Measurements from ENCODE around the gene RIPK1.

DNA sequence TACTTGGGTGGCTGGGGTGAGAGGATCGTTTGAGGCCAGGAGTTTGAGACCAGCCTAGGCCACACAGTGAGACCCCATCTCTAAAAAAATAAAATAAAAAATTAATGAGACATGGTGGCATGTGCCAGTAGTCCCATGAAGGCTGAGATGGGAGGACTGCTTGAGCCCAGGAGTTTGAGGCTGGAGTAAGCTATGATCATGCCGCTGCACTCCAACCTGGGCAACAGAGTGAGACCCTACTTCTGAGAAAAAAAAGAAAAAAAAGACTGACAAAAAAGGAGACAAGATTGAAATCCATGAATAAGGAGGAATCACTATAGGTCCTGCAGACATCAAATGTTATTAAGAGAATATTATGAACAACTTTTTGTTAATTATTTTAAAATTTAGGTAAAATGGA is 26.5 kb downstream of the RIPK1 start:
- TF ChIP-seq EZH2phosphoT487 (IDR thresholded peaks at IDR 0.05; ENCODE audit: insufficient read depth, low read depth): no peak
- no peak for TF ChIP-seq EZH2 (IDR thresholded peaks at IDR 0.05; ENCODE audit: insufficient read depth, poor library complexity, severe bottlenecking)

Data from GM23248 (cell line).